Type B pancreatic cell (in vitro differentiated cells): ENCODE measurements around the gene SMNDC1. TPM values are rescaled to one million over a fixed set of nuclear protein-coding genes. Genes with fewer than 3 reads are reported as not detected.

Experiments used
- DNase-seq: peaks from one replicate; pipeline ENCODE4 v3.0.0; 2021; ENCODE audit warnings: mixed read lengths; ENCODE audit not compliant: unreplicated experiment; ENCODE audit errors: extremely low spot score
- H3K27ac Mint-ChIP-seq: 2 replicates; pipeline ENCODE4 v1.8.0; 2021; ENCODE audit warnings: mild to moderate bottlenecking, mixed read lengths
- H3K27me3 Mint-ChIP-seq: 2 replicates; pipeline ENCODE4 v1.8.0; 2021; ENCODE audit warnings: mixed read lengths
- H3K36me3 Mint-ChIP-seq: 2 replicates; pipeline ENCODE4 v1.8.0; 2021; ENCODE audit warnings: mixed read lengths
- H3K4me1 Mint-ChIP-seq: one replicate; pipeline ENCODE4 v1.8.0; 2021; ENCODE audit warnings: mixed read lengths; ENCODE audit not compliant: unreplicated experiment
- H3K4me3 Mint-ChIP-seq: 2 replicates; pipeline ENCODE4 v1.8.0; 2021; ENCODE audit warnings: mild to moderate bottlenecking, mixed read lengths
- H3K9me3 Mint-ChIP-seq: 2 replicates; pipeline ENCODE4 v1.8.0; 2021; ENCODE audit warnings: mixed read lengths
- total RNA-seq: library from RNA; stranded (reverse); gene quantifications from 2 replicates; pipeline ENCODE4 v1.2.1, GENCODE V29; 2021; ENCODE audit warnings: low replicate concordance
- TF ChIP-seq, protein P1 (sequence below): fragments of 200-600 bp; sonication (generic); conservative IDR thresholded peaks from 2 replicates; pipeline ENCODE4 v1.5.0; 2021; ENCODE audit warnings: antibody characterized with exemption, mild to moderate bottlenecking

Gene SMNDC1
- total RNA-seq, 1 donor from 2014 or later, result 35.4 TPM

DNA sequence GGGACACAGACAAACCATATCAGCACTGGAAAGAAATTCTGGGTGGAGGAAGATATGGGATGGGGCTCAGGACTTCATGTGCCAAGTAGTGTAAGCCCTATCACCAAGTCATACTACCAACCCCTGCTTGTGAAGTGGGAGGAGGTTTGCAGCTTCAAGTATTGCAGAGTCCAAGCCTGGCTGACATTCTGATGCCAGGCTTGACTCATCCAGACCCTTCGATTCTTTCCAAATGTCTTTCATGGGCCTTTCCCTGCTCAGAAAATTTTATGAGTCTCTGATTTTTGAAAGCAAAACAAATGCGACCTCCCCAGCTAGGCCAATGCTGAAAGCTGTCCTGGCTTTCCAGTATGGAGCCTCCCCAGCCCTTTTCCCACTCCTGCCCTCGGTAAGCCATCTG is 45.1 kb upstream of the SMNDC1 start:
- peaks cover 29% of the 10 kb centered on the region for H3K27me3 Mint-ChIP-seq
- no peak overlapping the region for H3K4me3 Mint-ChIP-seq
- TF ChIP-seq, protein P1, sequence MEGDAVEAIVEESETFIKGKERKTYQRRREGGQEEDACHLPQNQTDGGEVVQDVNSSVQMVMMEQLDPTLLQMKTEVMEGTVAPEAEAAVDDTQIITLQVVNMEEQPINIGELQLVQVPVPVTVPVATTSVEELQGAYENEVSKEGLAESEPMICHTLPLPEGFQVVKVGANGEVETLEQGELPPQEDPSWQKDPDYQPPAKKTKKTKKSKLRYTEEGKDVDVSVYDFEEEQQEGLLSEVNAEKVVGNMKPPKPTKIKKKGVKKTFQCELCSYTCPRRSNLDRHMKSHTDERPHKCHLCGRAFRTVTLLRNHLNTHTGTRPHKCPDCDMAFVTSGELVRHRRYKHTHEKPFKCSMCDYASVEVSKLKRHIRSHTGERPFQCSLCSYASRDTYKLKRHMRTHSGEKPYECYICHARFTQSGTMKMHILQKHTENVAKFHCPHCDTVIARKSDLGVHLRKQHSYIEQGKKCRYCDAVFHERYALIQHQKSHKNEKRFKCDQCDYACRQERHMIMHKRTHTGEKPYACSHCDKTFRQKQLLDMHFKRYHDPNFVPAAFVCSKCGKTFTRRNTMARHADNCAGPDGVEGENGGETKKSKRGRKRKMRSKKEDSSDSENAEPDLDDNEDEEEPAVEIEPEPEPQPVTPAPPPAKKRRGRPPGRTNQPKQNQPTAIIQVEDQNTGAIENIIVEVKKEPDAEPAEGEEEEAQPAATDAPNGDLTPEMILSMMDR, result no peak

DNA sequence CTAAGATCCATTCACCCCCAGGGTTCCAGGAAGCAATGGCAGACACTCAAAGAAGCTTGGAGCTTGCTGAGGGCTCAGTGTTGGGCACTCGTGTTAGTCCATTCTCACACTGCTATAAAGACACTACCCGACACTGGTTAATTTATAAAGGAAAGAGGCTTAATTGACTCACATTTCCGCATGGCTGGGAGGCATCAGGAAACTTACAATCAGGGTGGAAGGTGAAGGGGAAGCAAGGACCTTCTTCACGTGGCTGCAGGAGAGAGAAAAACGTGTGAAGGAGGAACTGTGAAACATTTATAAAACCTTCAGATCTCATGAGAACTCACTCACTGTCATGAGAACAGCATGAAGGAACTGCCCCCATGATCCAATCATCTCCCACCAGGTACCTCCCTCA is 44.7 kb upstream of the SMNDC1 start:
- H3K9me3 Mint-ChIP-seq, result no peaks in the 10 kb centered on the region
- no peak for DNase-seq
- no peak overlapping the region for H3K27ac Mint-ChIP-seq
- H3K4me3 Mint-ChIP-seq, result no peak overlapping the region
- H3K4me1 Mint-ChIP-seq, result peaks cover 12% of the 10 kb centered on the region
- TF ChIP-seq, protein P1, result no peak
- H3K27me3 Mint-ChIP-seq, result peaks cover 28% of the 10 kb centered on the region
- H3K36me3 Mint-ChIP-seq, result no peaks in the 10 kb centered on the region

More for the DNA sequence above, 45.1 kb upstream of the SMNDC1 start:
- H3K4me1 Mint-ChIP-seq, result peaks cover 14% of the 10 kb centered on the region
- no peak overlapping the region for H3K27ac Mint-ChIP-seq
- DNase-seq, result no peak
- H3K36me3 Mint-ChIP-seq, result no peaks in the 10 kb centered on the region
- H3K9me3 Mint-ChIP-seq, result no peaks in the 10 kb centered on the region

DNA sequence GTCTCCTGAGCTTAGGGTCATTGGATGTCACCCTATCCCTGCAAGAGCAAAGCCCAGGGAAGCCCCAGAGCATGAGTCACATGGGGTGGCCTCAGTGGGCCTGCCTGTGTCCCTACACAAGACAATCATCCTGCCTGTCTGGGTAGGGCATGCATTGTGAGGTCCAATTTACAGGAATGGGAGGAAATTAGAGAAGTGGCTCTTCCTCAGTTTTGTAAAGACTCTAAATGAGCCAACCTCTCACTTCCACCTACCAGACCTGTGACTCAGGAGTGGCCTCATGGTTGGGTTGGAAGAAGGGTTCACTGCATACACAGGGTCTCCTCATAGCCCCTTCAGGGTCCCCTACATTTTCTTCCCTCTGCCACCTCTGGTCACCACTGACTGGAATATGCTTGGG is 43.6 kb upstream of the SMNDC1 start:
- peaks cover 2% of the 10 kb centered on the region for H3K4me1 Mint-ChIP-seq
- H3K4me3 Mint-ChIP-seq, result no peak overlapping the region
- TF ChIP-seq, protein P1, result no peak
- H3K27me3 Mint-ChIP-seq, result peaks cover 25% of the 10 kb centered on the region
- no peaks in the 10 kb centered on the region for H3K36me3 Mint-ChIP-seq
- no peaks in the 10 kb centered on the region for H3K9me3 Mint-ChIP-seq
- no peak for DNase-seq
- no peak overlapping the region for H3K27ac Mint-ChIP-seq

DNA sequence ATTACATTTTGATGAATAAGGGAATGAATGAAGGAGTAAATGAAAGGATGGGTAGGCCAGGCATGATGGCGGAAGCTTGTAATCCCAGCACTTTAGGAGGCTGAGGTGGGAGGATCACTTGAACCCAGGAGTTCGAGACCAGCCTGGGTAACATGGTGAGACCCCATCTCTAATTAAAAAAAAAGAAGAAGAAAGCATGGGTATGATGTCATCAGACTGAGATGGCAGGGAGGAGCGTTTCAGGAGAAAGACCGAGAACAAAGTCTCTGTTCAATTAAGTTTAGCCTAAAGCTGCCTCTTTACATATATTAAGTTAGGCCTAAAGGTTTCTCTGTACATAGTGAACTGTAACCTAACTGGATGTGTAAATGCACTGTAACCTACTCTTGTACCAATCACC is 42.2 kb upstream of the SMNDC1 start:
- Mint-ChIP-seq H3K4me1 (no peaks in the 10 kb centered on the region), H3K27ac (no peak overlapping the region), H3K4me3 (no peak overlapping the region), H3K36me3 (no peaks in the 10 kb centered on the region), H3K27me3 (peaks cover 32% of the 10 kb centered on the region), H3K9me3 (no peaks in the 10 kb centered on the region)
- DNase-seq, result no peak
- TF ChIP-seq, protein P1, result no peak

DNA sequence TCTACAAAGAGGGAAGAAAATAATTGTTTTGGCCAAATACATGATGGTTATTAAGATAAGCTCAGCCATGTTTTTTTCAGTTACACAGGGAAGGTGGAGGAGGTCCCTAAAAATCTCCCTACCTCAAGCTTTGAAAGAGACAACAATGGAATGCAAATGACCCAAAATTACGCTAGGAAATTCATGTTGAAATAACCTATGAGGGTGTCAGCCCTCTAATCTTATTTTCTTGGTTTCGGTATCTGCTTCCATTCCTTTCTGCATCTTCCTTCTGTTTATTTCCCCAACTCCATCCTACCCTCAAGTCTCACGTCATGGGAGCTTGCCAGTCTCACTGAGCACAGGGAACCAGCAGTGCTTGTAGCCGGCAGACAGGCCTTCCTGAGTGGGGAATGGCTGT is 40.6 kb upstream of the SMNDC1 start:
- no peaks in the 10 kb centered on the region for H3K9me3 Mint-ChIP-seq
- H3K27ac Mint-ChIP-seq, result no peak overlapping the region
- DNase-seq, result no peak
- H3K27me3 Mint-ChIP-seq, result peaks cover 29% of the 10 kb centered on the region
- no peaks in the 10 kb centered on the region for H3K4me1 Mint-ChIP-seq
- TF ChIP-seq, protein P1, result no peak
- H3K36me3 Mint-ChIP-seq, result no peaks in the 10 kb centered on the region
- no peak overlapping the region for H3K4me3 Mint-ChIP-seq

DNA sequence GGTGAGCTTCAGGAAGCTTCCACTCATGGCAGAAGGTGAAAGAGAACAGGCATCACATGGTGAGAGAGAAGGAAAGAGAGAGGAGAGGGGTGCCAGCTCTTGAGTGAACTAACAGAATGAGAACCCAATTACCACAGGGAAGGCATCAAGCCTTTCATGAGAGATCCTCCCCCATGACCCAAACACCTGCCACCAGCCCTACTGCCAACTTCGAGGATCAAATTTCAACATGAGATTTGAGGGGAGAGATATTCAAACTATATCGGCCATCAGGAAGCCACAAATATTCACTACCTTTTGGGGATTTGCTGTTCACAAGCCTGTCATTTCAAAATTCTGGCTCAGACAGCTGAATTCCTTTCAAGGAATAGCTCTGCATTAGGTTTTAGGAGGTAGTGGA is 39.9 kb upstream of the SMNDC1 start:
- H3K36me3 Mint-ChIP-seq, result no peaks in the 10 kb centered on the region
- DNase-seq, result no peak
- H3K9me3 Mint-ChIP-seq, result no peaks in the 10 kb centered on the region
- H3K4me3 Mint-ChIP-seq, result no peak overlapping the region
- no peak overlapping the region for H3K27ac Mint-ChIP-seq
- H3K27me3 Mint-ChIP-seq, result peaks cover 26% of the 10 kb centered on the region
- TF ChIP-seq, protein P1, result no peak
- H3K4me1 Mint-ChIP-seq, result no peaks in the 10 kb centered on the region
